Astrocyte of the spinal cord (primary cell): ENCODE data around the gene CACNA1B.

ENCODE experiments used
- DNase-seq: peaks from one replicate; pipeline ENCODE4 v3.0.0; 2011; ENCODE audit warnings: low read depth, low spot score
- H3K4me3 ChIP-seq: 2 replicates; pipeline ENCODE4 v1.5.1; 2011; ENCODE audit warnings: low read depth, mild to moderate bottlenecking, low read length, moderate library complexity
- CTCF ChIP-seq: IDR thresholded peaks from 2 replicates; pipeline ENCODE4 v1.5.1; 2012; ENCODE audit warnings: low read depth, mild to moderate bottlenecking, low read length, inconsistent platforms
- in situ Hi-C: cut with HindIII; loops from 2 replicates; pipeline ENCODE4 v1.10.0; 2017; ENCODE audit warnings: low sequenced_read_pairs

Gene CACNA1B

DNA sequence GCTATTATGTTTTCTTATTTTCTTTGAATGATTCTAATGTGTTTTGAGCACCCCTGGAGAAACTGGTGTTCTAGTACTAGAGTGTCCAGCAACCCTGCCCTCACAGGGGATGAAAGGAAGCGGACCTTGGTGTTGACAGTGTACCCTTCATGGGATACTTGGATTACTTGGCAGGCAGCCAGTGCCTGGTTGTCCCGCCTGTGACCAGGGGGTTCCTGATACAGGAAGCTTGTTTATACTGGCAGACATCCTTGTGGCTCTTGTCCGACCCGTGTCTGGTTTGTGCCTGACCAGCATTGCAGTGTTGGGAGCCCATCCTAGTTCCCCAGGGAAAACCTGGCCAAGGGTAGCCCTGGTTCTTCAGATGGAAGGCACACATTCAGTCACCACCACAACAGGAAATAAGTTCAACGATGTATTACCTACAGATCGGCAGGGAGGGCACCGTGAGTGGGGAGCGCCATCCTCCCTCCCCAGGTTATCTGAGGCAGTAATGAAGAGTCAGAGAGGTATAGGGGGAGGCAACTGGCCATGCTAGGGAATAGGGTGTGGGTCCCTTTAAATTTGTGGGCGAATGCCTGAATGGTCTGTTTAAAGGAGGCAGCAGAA, 47.3 kb downstream of the CACNA1B start:
- no peak overlapping the region for H3K4me3 ChIP-seq
- no peak for TF ChIP-seq CTCF
- no peak for DNase-seq
- in situ Hi-C loops, result no loop called here

- H3K4me3 ChIP-seq, result no peak overlapping the region
- in situ Hi-C loops, result no loop called here
- no peak for DNase-seq
- no peak for TF ChIP-seq CTCF
Observed at GRCh38 chr9:137943655-137944054, 66.1 kb downstream of the CACNA1B start.

- in situ Hi-C loops, result no loop called here
- TF ChIP-seq CTCF, result no peak
- H3K4me3 ChIP-seq, result no peak overlapping the region
- peak; percentile 19 for DNase-seq
Observed at GRCh38 chr9:137945581-137945980, 68.0 kb downstream of the CACNA1B start.

- TF ChIP-seq CTCF, result no peak
- H3K4me3 ChIP-seq, result no peak overlapping the region
- no peak for DNase-seq
- in situ Hi-C loops, result no loop called here
Observed at GRCh38 chr9:137946993-137947392, 69.4 kb downstream of the CACNA1B start.

DNA sequence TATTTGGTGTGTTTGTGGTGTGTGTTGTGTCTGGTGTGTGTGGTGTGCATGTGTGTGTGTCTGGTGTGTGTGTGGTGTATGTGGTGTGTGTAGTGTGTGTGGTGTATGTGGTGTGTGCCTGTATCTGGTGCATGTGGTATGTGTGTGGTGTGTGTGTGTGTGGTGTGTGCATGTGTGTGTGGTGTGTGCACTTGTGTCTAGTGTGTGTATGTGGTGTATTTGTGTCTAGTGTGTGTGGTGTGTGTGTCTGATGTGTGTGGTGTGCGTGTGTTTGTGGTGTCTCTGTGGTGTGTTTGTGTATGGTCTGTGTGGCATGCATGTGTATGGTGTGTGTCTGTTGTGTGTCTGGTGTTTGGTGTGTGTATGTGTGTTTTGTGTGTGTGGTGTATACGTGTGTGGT, 71.1 kb downstream of the CACNA1B start:
- DNase-seq, result no peak
- H3K4me3 ChIP-seq, result no peak overlapping the region
- in situ Hi-C loops, result no loop called here
- TF ChIP-seq CTCF, result no peak

DNA sequence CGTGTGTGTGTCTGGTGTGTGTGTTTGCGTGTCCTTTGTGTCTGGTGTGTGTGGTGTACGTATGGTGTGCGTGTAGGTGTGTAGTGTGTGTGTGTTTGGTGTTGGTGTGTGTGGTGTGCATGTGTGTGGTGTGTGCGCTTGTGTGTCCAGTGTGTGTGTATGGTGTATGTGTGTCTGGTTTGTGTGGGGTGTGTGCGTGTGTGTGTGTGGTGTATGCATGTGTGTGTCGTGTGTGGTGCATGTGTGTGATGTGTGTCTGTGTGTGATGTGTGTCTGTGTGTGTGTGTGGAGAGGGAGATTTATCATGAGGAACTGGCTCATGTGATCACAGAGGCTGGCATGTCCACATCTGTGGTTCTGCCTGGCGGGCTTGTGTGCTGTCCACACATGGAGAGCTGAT, 71.7 kb downstream of the CACNA1B start:
- DNase-seq, result no peak
- in situ Hi-C loops, result no loop called here
- H3K4me3 ChIP-seq, result no peak overlapping the region

More for the DNA sequence above, 71.7 kb downstream of the CACNA1B start:
- TF ChIP-seq CTCF, result no peak
